T1000 (cell line): ENCODE results near the gene P2RX6.
A peak's percentile ranks its signal among the peaks of the same experiment; 100 is the strongest.
"Not testable (repeated sequence)": the region's sequence is repeated elsewhere in the genome, so short reads cannot be mapped to it uniquely, and the experiment has no call there.

ENCODE experiments used
- DNase-seq: peaks from one replicate; lab custom pipeline; 2025; ENCODE audit warnings: mixed read lengths; lab: John Stamatoyannopoulos, UW

The P2RX6 gene

DNA sequence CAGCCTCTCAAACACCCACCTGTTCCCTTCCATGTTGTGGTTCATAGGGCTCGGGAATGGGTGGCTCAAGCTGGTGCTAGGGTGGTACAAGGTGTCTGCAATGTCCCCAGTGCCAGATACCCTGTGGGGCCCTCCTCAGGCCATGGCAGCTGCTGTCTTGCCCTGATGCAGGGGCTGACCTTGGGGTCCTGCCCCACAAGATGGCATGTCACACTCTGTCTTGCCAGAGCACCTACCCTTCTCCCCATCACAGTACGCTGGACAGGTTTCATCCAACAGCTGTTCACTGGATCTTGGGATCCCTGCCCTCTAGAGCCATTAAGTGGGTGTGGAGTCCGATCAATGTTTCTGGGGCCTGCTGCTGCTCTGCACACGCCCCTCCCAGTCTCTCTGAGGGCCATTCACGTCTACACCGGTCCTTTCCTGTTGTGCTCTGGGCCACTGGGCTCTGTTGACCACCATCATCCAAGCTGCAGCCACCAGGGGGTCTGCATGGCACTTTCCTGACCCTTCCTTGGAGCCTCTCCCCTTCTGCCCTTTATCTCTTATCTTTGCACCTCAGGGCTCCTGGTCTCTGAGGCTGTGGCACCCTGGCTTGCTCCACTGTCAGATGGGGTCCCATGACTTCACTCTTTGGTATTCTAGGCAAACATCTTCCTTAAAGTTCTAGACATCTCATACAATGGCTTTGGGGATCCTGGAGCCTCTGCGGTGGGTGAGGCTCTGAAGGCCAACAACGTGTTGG is 37.9 kb downstream of the P2RX6 start:
- no peak for DNase-seq

DNA sequence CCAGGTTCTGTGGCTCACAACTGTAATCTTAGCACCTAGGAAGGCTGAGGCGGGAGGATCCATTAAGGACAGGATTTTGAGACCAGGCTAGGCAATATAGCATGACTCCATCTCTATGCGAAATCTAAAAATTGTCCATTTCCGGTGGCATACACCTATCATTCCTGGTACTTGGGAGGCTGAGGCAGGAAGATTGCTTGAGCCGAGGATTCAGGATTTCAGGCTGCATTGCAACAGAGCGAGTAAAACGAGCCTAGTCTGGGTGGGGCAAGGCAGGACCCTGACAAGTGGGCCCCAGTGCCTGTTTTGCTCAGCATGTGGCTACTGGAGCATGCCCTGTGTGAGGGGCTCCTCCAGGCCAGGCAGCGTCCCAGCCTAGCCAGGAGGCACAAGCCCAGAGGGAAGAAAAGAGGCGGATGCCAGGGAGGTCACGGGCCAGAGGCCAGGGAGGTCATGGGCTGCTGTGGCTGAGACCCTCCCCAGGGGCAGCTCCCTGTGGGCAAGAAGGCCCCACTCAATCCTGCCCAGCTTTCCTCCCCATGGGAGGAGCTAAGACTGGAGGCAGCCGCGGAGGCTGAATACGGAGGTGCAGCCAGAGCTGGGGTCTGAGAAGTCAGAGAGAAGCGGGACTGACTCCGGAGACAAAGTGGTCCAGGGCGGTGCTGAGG is 39.2 kb downstream of the P2RX6 start:
- DNase-seq = no peak

DNA sequence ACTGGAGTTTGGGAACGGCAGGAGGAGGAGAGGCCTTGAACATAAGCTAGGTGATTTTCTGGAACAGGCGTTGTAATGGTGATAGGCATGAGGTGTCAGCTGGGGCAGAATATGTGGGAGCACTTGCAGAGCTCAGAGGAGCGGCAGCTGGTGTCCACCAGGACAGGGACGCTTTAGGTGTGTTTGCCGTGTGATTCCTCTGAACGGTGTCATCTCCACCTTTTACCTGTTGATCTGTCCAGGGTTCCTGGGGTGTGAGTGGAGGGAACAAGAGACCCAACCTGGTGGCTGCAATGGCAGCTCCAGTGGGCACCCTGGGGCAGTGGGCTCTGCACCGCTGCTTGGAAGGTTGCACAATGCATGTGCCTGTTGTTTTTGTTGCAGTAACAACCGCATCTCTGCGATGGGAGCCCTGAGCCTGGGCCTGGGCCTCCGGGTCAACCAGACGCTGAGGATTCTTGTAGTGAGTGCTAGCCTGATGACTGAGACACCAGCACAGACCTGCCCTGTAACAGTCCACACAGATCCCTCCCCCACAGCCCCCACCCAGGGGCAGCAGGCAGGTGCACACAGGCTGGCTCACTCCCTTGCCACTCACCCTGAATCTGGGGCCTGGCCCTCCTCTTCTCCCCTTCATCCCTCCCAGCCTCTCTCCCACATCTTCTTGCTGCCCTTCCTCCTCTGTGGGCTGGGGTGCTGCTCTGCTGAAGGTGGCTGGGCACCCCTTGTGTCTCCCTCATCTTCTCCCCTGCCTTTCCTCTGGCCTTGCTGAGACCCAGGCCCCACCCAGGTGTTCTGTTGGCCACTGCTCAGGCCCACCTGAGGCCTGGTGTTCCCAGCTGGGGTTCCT is 40.0 kb downstream of the P2RX6 start:
- DNase-seq = no peak

DNA sequence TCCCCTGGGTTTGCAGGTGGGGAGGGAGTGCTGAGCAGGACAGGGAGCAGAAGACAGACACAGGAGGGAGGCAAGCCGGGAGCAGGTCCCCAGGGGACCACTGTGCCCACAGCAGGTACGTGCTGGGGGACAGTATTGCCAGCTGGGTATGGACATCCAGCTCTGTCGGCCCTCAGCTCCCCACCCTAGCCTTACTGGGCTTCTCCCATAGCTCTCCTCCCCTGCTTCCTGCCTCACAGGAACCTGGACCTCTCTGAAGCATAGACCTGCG is 40.5 kb downstream of the P2RX6 start:
- no peak for DNase-seq

DNA sequence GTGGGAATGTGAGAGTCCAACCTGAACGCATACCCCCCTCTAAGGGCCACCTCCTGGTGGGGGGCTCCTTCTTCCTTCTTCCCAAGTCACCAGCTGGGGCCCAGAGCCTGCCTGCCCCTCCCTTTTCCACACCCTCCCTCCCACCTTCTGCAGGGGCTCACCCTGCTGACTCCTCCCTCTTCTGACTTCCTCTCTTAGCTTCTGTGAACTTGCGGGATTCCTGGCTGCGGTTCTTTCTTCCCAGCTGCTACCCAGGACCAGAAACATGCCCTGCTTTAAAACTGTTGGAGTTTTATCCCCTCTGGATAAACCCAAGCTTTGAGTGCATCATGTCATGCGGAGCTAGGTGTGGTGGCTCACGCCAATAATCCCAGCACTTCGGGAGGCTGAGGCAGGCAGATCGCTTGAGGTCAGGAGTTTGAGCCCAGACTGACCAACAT is 40.9 kb downstream of the P2RX6 start:
- no peak for DNase-seq

DNA sequence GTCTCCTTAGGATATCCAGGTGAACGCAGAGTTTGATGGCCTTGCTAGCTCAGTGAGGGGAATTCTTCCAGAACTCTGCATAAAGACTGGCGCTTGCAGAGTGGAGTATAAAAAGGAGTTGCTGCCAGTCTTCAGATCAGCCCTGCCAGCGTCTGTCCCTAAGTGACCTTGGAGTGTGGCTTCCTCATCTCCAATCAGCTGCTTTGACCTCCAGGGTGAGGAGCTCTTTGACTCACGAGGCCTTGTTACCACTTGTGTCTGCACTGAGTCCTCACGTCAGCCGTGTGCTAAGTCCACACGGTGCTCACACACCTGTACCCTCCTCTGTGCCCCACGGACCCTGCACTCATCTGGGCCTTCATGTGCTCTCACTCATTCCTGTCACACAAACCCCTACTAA is 45.4 kb downstream of the P2RX6 start:
- DNase-seq = not testable (repeated sequence)

DNA sequence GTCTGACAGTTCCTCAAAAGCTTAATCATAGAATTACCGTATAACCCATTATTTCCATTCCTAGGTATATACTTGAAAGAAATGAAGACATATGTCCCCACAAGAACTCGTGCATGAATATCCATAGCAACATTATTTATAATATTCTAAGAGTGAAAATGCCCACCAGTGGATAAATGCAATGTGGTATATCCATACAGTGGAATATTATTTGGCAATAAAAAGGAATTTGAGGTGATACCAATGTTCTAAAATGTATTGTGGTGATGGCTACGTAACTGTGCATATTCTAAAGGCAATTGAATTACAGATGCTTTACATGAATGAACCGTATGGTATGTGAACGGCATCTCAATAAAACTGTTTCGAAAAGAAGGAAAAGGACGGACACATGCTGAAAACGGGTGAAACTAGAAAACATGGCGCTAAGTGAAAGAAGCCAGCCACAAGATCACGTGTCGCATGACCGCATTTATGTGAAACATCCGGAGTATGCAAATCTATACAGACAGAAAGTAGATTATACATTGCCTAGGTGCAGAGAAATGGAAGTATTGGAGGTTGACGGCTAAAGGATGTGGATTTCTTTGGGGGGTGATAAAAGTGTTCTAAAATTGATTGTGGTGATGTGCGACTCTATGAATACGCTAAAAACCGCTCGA is 46.8 kb downstream of the P2RX6 start:
- not testable (repeated sequence) for DNase-seq

DNA sequence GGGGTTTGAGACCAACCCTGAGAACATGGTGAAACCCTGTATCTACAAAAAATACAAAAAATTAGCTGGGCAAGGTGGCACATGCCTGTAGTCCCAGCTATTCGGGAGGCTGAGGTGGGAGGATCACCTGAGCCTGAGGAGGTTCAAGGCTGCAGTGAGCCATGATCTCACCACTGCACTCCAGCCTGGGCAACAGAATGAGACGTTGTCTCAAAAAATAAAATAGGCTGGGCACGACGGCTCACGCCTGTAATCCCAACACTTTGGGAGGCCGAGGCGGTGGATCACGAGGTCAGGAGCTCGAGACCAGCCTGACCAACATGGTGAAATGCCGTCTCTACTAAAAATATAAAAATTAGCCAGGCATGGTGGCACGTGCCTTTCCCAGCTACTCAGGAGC is 49.5 kb downstream of the P2RX6 start:
- not testable (repeated sequence) for DNase-seq

DNA sequence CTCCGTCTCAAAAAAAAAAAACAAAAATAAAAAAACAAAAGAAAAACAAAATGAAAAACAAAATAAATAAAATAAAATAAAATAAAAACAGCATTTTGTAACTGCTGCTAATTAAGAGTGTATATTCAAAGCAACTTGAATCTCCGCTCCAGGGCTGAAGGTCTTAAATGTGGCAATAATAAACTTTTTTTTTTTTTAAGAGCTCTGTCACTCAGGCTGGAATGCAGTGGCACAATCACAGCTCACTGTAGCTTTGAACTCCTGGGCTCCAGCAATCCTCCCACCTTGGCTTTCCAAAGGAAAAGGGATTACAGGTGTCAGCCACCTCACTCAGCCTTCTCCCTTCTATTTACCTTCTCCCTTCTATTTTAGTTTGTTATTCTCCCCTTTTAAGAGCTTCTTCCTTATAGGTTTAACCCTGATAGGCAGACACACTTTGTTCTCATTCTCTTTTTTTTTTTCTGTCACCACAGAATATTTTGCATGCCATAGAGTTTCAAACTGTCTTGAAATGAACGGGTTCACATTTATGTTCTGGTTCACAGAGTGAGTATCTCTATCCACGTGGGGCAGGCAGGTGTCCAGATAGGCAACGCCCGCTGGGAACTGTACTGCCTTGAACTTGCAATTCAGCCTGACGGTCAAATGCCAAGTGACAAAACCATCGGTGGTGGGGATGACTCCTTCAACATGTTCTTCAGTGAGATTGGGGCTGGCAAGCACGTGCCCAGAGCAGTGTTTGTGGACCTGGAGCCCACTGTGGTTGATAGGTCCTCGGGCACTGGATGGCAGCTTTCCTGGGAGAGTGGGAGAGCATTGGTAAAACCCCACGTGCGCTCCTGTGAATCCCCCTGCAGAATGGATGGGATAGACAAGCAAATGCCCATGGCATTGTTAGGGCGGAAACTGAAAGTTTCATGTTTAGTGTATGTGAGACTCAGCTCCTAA is 50.2 kb downstream of the P2RX6 start:
- DNase-seq = no peak

DNA sequence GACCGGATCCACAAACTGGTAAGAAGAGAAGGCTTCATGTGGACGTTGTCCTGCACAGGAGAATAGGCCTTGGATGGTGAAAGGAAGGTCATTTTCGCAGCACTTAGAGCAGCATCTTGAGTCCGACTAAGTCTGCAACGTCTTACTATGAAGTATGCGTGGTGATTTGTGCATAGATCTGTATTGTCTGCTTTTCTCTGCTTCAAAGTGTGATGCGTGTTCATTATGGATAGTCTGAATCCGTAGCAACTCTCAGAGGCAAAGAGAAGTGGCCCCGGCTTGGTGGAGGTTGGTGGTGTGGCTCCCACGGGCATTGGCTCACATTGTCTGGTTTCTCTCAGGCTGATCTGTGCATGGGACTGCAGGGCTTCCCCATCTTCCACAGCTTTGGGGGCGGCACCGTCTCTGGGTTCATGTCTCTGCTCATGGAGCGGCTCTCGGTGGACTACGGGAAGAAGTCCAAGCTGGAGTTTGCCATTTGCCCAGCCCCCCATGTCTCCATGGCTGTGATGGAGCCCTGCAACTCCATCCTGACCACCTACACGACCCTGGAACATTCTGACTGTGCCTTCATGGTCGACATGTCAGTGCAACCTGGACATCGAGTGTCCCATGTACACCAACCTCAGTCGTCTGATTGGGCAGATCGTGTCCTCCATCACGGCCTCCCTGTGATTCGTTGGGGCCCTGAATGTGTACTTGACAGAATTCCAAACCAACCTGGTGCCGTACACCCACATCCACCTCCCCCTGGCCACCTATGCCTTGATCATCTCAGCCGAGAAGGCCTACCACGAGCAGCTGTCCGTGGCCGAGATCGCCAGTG is 52.3 kb downstream of the P2RX6 start:
- no peak for DNase-seq

DNA sequence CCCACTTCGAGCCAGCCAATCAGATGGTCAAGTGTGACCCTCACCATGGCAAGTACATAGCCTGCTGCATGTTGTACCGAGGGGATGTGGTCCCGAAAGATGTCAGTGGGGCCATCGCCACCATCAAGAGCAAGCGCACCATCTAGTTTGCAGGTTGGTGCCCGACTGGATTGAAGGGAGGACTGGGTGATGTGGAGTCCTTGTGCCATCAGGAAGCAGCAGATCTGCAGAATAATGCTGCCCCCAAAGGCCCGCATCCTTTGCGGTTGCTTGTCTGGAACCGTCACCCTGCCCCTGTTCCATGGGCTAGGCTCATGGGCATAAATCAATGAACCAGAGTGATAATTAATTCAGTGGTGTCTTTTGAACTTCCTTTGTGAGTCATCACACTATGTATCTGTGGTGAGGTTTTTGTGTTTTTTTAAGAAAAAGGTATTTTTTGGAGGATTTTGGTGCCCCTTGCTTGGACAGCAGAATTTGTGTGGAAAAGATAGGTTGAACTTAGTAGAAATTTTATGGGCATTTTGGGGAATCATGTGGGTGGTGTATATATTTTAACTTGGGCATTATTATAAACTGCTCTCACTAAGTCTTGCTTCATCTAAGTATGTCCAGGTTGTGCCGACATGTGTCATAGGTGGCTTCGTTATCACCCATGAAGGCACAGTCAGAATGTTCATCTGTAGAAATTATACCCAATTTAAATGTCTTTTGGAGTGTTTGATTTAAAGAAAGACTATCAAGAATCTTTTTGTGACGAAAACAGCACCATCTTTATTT is 53.1 kb downstream of the P2RX6 start:
- DNase-seq = no peak

DNA sequence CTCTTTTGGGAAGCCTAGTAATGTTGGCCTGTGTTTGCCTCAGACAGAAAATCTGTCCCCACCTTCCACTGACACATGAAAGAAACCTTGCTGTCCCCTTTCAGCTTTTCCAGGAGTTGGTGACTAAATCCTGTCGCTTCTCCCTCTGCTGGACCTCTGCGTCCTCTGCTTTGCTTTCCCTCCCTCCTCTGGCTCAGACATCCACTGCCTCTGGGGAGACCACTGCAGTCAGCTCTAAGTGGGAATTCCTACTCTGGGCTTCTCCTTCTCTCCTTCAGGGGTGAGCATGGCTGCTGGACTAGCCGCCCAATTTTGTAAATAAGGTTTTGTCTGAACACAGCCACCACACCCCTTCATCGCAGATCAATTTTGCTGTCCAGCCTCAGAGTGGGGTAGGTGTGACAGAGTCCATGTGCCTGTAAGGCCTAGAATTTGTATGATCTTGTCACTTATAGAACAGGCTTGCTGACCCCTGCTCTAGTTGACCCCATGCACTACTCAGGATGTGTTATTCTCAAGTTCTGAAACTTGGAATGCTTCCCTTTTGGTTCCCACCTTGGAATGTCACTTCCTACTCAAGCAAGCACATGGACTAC is 53.8 kb downstream of the P2RX6 start:
- no peak for DNase-seq

DNA sequence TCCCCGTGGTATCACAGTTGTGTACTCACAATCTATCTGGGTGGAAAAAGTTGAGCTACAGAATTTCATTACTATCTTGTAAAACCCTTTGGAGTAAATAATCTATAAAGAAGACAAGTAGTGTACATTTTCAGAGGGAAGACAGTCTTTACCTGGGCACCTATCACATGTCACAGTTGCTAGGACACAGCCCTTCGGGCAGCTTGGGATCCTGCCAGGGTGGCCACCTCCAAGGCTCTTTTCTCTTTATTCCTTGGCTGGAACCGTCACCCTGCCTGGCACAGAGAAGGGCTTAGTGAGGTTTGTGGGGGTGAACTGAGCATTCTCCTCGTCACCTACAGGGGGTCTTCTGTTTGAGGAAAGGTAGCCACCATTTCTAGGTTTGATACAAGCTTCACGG is 54.4 kb downstream of the P2RX6 start:
- DNase-seq = no peak

DNA sequence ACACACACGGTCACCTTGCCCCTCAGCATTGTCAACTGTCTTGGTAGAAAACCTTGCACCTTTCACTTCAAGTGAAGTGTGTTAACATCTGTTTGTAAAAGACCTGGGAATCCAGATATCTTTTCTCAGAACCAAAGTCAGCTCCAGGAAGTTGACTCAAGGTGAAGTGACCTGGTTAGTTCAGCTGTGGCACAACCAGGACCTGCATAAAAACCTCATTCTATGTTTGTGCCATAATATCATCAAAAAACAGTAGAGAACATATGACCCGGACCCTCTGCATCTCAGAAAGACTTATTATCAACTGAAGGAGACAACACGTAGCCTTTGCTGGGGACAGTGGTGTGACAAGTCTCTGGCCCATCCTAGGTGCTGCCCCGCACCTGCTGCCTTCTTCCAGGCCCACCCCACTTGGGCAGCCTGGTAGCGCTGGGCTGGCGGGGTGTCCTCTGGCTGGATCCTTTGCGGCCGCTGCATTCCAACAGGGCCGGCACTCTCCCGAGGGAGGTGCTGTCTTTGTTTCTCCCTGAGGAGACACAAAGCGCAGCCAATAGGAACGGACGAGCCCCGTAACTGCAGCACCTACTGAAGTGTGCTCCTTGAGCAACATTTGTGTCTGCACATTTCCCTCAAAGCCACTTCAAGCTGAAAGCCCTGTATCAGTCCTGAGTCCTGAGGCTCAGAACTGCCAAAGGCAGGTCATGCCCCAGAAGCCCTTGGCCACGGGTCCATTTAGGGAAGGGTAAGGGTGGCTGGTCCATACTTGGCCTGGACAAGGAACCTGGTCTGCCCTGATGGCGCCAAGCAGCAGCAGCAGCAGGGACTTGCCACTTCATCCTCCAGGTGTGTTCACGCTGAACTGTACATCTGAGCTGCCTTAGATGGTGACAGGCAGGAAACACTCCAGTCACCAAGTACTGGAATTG is 56.0 kb downstream of the P2RX6 start:
- no peak for DNase-seq

DNA sequence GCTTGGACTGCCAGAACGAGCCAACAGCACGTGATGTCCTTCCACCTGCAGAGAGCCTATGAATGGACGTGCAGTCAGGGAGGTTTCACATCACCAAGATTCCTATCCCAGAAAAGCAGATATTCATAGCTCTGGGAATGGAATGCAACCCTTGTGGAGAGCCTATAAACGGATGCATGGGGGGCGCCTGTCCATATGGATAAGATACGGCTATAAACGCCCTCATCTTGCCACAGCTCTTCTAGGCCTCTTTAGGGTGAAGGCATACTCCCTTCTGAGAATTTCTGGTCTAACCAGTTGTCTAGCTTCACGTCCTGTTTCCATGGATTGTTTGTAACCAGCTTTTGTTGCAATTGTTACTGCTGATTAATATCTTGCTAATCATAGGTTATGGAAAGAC is 56.8 kb downstream of the P2RX6 start:
- DNase-seq = not testable (repeated sequence)

DNA sequence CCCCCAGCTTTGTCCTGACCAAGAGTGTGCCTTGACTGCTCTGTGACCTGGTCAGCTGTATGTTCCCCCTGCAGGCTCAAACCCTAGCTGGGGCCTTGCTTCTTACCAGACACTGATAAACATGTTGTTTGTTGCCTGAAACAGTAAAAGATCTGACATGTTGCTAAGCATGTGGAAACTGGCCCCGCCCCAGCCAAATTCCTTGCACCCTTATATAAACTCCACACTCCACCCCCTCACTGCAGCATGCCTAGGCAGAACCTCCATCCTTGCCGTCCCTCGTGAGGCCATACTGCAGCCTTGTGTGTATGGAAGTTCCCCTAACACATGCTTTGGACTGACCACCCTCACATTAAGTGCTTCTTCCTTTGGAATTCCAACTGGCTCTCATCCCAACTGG is 58.1 kb downstream of the P2RX6 start:
- no peak for DNase-seq

DNA sequence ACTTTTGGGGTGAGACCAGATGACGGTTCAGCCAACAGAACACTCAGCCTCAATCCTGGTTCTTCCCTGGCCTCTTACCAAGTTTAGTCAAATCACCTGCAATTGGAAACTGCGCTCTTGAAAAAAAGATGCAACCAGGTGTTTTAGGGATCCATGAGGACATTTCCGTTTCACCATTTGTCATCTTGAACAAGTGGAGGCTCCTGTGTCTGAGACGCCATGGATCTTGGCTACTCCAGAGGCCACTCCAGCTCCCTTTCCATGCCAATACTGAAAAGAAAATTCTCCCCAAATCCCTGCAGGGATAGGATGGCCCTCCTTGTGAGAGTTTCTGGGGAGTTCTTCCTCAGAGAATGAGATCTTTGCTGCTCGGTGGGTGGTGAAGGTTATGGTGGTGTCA is 58.5 kb downstream of the P2RX6 start:
- DNase-seq = no peak

DNA sequence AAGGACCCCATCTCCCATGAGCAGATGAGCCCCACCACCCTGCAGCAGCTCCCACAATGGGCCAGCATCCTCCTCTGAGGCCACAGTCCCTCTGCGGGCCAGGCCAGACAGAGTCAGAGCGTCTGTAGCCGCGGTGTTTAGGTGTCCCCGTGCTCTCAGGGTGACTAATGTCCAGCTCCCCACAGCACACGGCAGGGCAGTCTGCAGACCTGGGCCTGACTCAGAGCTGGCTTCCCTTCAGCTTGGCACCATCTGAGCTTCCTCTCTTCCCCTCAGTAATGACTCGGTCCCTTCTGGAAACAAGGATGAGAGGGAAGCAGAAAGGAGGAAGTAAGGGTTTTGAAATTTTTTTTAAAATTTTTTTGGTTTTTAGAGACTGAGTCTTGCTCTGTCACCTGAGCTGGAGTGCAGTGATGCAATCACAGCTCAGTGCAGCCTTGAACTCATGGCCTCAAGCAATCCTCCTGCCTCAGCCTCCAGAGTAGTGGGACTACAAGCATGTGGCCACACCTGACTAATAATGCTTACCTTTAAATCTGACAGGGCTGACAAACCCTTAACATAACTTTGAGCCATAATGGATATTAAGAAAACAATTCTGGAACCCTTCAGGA is 59.2 kb downstream of the P2RX6 start:
- peak; percentile 13 for DNase-seq
